ENCODE data around the gene TMPRSS11F. TPM values are rescaled to one million over a fixed set of nuclear protein-coding genes. Genes with fewer than 3 reads are reported as not detected.
A peak's percentile ranks its signal among the peaks of the same experiment; 100 is the strongest.
"Not testable (repeated sequence)": the region's sequence is repeated elsewhere in the genome, so short reads cannot be mapped to it uniquely, and the experiment has no call there.

TMPRSS11F gene
- total RNA-seq, result not detected in 3 replicates
- long read RNA-seq, result 0 reads

DNA sequence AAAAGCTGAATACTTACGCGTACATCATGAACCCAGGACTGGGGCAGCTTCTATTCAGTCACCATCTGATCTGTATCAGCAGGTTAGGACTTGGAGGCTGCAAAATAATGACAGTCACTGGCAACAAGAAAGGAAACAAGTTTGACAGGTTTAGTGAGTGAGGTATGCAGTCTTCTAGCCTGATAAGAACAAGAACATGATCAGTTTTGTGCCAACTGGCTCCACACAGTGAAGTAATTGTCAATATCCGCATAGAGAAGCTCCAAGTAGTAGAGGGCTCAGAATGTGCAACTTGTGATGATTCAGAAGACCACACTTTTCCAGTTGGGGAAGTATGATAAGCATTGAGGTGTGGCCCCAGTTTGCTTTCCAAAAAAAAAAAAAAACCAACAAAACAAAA, at the start of gene TMPRSS11F:
TSS of gene TMPRSS11F (minus strand) at position 77 of the 400 bp plus-strand sequence. CDS start at position 28, 49 bp downstream.
- H3K36me3 Mint-ChIP-seq (ENCODE audit: low read depth), result no peaks in the 10 kb centered on the region
- H3K4me1 Mint-ChIP-seq (ENCODE audit: low read depth), result no peaks in the 10 kb centered on the region
- no peak within 1 kb of the TSS for H3K4me3 Mint-ChIP-seq (ENCODE audit: unreplicated experiment)
- no peak within 1 kb of the TSS for H3K27ac Mint-ChIP-seq (ENCODE audit: unreplicated experiment)
- peaks cover 3% of the 10 kb centered on the region for H3K9me3 Mint-ChIP-seq (ENCODE audit: low read depth)
- DNase-seq (ENCODE audit: low spot score), result no peak
- peaks cover 5% of the 10 kb centered on the region for H3K27me3 Mint-ChIP-seq (ENCODE audit: low read depth)
- TF ChIP-seq, protein P1, sequence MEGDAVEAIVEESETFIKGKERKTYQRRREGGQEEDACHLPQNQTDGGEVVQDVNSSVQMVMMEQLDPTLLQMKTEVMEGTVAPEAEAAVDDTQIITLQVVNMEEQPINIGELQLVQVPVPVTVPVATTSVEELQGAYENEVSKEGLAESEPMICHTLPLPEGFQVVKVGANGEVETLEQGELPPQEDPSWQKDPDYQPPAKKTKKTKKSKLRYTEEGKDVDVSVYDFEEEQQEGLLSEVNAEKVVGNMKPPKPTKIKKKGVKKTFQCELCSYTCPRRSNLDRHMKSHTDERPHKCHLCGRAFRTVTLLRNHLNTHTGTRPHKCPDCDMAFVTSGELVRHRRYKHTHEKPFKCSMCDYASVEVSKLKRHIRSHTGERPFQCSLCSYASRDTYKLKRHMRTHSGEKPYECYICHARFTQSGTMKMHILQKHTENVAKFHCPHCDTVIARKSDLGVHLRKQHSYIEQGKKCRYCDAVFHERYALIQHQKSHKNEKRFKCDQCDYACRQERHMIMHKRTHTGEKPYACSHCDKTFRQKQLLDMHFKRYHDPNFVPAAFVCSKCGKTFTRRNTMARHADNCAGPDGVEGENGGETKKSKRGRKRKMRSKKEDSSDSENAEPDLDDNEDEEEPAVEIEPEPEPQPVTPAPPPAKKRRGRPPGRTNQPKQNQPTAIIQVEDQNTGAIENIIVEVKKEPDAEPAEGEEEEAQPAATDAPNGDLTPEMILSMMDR (IDR thresholded peaks at IDR 0.05), result no peak

DNA sequence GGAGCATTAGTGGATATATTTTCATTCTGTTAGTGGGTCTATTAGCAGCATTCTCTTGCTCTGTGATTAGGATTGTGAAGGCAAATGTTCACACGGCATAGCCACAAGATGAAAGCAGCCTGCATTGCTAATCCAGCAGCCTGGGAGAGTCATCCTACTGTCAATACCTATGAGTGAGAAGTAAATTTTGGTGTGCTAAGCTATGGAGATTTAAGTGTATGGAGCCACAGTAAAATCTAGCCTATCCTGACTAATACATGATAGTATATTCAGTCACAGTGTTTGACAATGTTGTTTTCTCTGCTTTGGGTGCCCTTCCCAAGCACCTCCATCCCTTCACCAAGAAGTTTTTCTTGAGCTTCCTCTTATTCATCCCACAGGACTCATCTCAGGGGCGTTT, 47.2 kb upstream of the TMPRSS11F start:
- Mint-ChIP-seq H3K27me3 (ENCODE audit: low read depth) (peaks cover 32% of the 10 kb centered on the region), H3K27ac (ENCODE audit: unreplicated experiment) (no peak overlapping the region), H3K36me3 (ENCODE audit: low read depth) (no peaks in the 10 kb centered on the region), H3K9me3 (ENCODE audit: low read depth) (no peaks in the 10 kb centered on the region), H3K4me3 (ENCODE audit: unreplicated experiment) (no peak overlapping the region), H3K4me1 (ENCODE audit: low read depth) (peaks cover 3% of the 10 kb centered on the region)
- DNase-seq (ENCODE audit: low spot score), result no peak
- TF ChIP-seq, protein P1 (IDR thresholded peaks at IDR 0.05), result no peak

DNA sequence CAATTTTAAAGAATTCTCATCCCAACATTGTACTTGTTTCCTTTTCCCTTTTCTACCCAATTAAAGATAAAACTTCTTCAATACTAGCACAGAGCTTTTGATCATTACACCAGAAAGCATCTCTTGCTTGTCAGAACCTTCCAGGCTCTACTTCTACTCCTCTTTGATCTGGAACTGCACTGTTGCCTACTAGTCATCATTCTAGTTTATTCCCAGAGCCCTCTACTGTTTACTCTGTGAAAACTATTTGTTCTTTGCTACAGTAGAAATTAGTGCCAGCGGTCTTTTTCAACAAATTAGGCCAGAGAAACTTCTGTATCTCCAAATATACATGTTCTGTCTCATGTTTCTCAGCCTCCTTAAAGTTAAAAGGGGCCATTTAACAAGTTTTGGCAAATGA, 46.8 kb upstream of the TMPRSS11F start:
- Mint-ChIP-seq H3K4me1 (ENCODE audit: low read depth) (peaks cover 3% of the 10 kb centered on the region), H3K27me3 (ENCODE audit: low read depth) (peaks cover 32% of the 10 kb centered on the region), H3K36me3 (ENCODE audit: low read depth) (no peaks in the 10 kb centered on the region), H3K27ac (ENCODE audit: unreplicated experiment) (no peak overlapping the region), H3K9me3 (ENCODE audit: low read depth) (no peaks in the 10 kb centered on the region), H3K4me3 (ENCODE audit: unreplicated experiment) (no peak overlapping the region)
- TF ChIP-seq, protein P1 (IDR thresholded peaks at IDR 0.05), result no peak
- DNase-seq (ENCODE audit: low spot score), result no peak

DNA sequence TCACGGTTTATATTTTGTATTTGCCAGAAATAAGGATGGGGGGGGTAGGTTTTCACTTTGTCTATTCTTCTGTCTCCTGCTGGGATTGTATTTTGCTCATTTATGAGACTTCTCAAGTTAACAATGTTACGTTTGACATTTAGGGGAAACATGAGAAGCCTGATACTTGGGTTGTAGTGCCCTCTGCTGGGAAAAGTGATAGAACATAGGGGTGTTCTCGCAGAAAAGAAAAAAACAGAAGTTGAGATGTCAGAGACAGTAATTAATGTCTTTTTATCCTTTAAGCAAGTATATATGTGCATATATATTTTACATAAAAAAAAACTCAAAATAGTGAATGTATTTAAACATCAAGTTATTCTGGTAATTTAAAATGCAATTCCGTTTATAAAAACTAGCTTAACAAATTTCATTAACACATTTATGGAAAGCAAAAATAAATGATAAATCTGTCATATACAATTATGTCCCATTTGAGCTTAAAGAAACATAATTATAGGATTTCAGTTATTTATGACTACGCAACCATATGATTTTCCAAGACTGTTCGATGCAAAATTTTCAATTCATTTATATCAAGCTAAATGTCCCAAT, 46.0 kb upstream of the TMPRSS11F start:
- Mint-ChIP-seq H3K9me3 (ENCODE audit: low read depth) (no peaks in the 10 kb centered on the region), H3K4me1 (ENCODE audit: low read depth) (peaks cover 3% of the 10 kb centered on the region), H3K27me3 (ENCODE audit: low read depth) (peaks cover 30% of the 10 kb centered on the region), H3K36me3 (ENCODE audit: low read depth) (no peaks in the 10 kb centered on the region), H3K4me3 (ENCODE audit: unreplicated experiment) (no peak overlapping the region), H3K27ac (ENCODE audit: unreplicated experiment) (no peak overlapping the region)
- TF ChIP-seq, protein P1 (IDR thresholded peaks at IDR 0.05), result peak; percentile 86
- DNase-seq (ENCODE audit: low spot score), result no peak

DNA sequence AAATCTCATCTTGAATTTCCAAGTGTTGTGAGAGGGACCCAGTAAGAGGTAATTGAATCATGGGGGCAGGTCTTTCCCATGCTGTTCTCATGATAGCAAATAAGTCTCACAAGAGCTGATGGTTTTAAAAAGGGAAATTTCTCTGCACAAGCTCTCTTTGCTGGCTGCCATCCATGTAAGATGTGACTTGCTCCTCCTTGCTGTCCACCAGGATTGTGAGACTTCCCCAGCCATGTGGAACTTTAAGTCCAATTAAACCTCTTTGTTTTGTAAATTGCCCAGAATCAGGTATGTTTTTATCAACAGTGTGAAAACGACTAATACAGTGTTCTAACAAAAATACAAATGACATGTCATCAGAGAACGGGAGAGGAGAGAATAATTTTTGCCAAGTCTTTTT, 44.7 kb upstream of the TMPRSS11F start:
- DNase-seq (ENCODE audit: low spot score); H3K9me3 Mint-ChIP-seq (ENCODE audit: low read depth); H3K27ac Mint-ChIP-seq (ENCODE audit: unreplicated experiment); H3K36me3 Mint-ChIP-seq (ENCODE audit: low read depth); H3K4me1 Mint-ChIP-seq (ENCODE audit: low read depth); H3K4me3 Mint-ChIP-seq (ENCODE audit: unreplicated experiment): not testable (repeated sequence)
- H3K27me3 Mint-ChIP-seq (ENCODE audit: low read depth), result peaks cover 32% of the 10 kb centered on the region

DNA sequence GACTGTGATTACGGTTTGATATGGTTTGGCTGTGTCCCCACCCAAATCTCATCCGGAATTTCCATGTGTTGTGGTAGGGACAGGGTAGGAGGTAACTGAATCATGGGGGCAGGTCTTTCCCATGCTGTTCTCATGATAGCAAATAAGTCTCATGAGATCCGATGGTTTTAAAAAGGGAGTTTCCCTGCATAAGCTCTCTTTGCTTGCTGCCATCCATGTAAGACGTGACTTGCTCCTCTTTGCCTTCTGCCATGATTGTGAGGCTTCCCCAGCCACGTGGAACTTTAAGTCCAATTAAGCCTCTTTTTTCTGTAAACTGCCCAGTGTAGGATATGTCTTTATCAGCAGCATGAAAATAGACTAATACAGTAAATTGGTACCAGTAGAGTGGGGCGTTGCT, 42.5 kb upstream of the TMPRSS11F start:
- not testable (repeated sequence) for H3K36me3 Mint-ChIP-seq (ENCODE audit: low read depth); H3K4me3 Mint-ChIP-seq (ENCODE audit: unreplicated experiment)
- peaks cover 33% of the 10 kb centered on the region for H3K27me3 Mint-ChIP-seq (ENCODE audit: low read depth)

More for the DNA sequence above, 42.5 kb upstream of the TMPRSS11F start:
- not testable (repeated sequence) for H3K27ac Mint-ChIP-seq (ENCODE audit: unreplicated experiment); DNase-seq (ENCODE audit: low spot score); H3K4me1 Mint-ChIP-seq (ENCODE audit: low read depth); H3K9me3 Mint-ChIP-seq (ENCODE audit: low read depth)
